GM18868 (cell line): ENCODE data around the gene RFX2.
A peak's percentile ranks its signal among the peaks of the same experiment; 100 is the strongest.
"Not testable (repeated sequence)": the region's sequence is repeated elsewhere in the genome, so short reads cannot be mapped to it uniquely, and the experiment has no call there.

ENCODE experiments used
- ATAC-seq: cut with Tn5 transposase; IDR thresholded peaks from one replicate; pipeline ENCODE4 v1.9.1; 2021; ENCODE audit warnings: mild to moderate bottlenecking, moderate library complexity; ENCODE audit not compliant: unreplicated experiment

The RFX2 gene

GRCh38 chr19:6041991-6042481 is 68.3 kb downstream of the RFX2 start:
- ATAC-seq: no peak

- ATAC-seq: no peak
Observed at GRCh38 chr19:6041071-6041470, 69.2 kb downstream of the RFX2 start.

GRCh38 chr19:6039566-6040225 is 70.6 kb downstream of the RFX2 start:
- peak; percentile 12 for ATAC-seq

- peak; percentile 54 for ATAC-seq
Observed at GRCh38 chr19:6038634-6039405, 71.5 kb downstream of the RFX2 start.

- no peak for ATAC-seq
Observed at GRCh38 chr19:6035026-6035425, 75.3 kb downstream of the RFX2 start.

GRCh38 chr19:6034512-6034911 is 75.8 kb downstream of the RFX2 start:
- no peak for ATAC-seq

GRCh38 chr19:6033744-6034264 is 76.5 kb downstream of the RFX2 start:
- no peak for ATAC-seq

- no peak for ATAC-seq
Observed at GRCh38 chr19:6032827-6033226, 77.5 kb downstream of the RFX2 start.

GRCh38 chr19:6032381-6032780 is 77.9 kb downstream of the RFX2 start:
- ATAC-seq: no peak

- no peak for ATAC-seq
Observed at GRCh38 chr19:6030214-6030507, 80.1 kb downstream of the RFX2 start.

- no peak for ATAC-seq
Observed at GRCh38 chr19:6026390-6027227, 83.7 kb downstream of the RFX2 start.

GRCh38 chr19:6024756-6025155 is 85.5 kb downstream of the RFX2 start:
- ATAC-seq: not testable (repeated sequence)

- ATAC-seq: no peak
Observed at GRCh38 chr19:6023936-6024335, 86.4 kb downstream of the RFX2 start.

- ATAC-seq: no peak
Observed at GRCh38 chr19:6023085-6023682, 87.1 kb downstream of the RFX2 start.

GRCh38 chr19:6022570-6023064 is 87.7 kb downstream of the RFX2 start:
- ATAC-seq: no peak

- no peak for ATAC-seq
Observed at GRCh38 chr19:6021878-6022569, 88.3 kb downstream of the RFX2 start.

- no peak for ATAC-seq
Observed at GRCh38 chr19:6020972-6021805, 89.1 kb downstream of the RFX2 start.

GRCh38 chr19:6020166-6020882 is 90.0 kb downstream of the RFX2 start:
- no peak for ATAC-seq

- ATAC-seq: no peak
Observed at GRCh38 chr19:6018786-6019185, 91.5 kb downstream of the RFX2 start.
